H1 (cell line): ENCODE data around the gene RPL28. TPM values are rescaled to one million over a fixed set of nuclear protein-coding genes. Genes with fewer than 3 reads are reported as not detected.
A peak's percentile ranks its signal among the peaks of the same experiment; 100 is the strongest.

Source experiments
- CTCF ChIA-PET: fragments of 300-600 bp; sonication (Branson Sonifier 250); formaldehyde crosslinking; loops from one replicate; lab custom pipeline; 2021; ENCODE audit not compliant: partially characterized antibody; lab: Charles Lee
- POLR2A ChIA-PET: fragments of 300-600 bp; sonication (Branson Sonifier 250); formaldehyde crosslinking; loops from one replicate; lab custom pipeline; 2021; ENCODE audit warnings: inconsistent platforms; ENCODE audit not compliant: partially characterized antibody; lab: Charles Lee
- DNase-seq, 2 experiments: peaks; one replicate each; pipeline versions ENCODE4 v3.0.0 to v3.0.0-alpha.2; 2010 to 2022; ENCODE audit warnings: low spot score in 2 of 2, low read depth in 1 of 2, mixed read lengths in 1 of 2
- FAIRE-seq: peaks from 2 replicates; lab custom pipeline; 2011; peaks lifted over from hg19 to GRCh38; lab: Jason Lieb, UNC
- H2AFZ ChIP-seq: 2 replicates; pipeline ENCODE4 v1.8.1; 2012; ENCODE audit warnings: low read length, inconsistent platforms
- H2AK5ac ChIP-seq: 2 replicates; pipeline ENCODE4 v1.6.1; 2013; ENCODE audit warnings: low read depth, low read length
- H2BK120ac ChIP-seq: replicated peaks from 2 replicates; pipeline ENCODE3; 2013; ENCODE audit warnings: low read depth, low read length, inconsistent platforms
- H2BK12ac ChIP-seq: 2 replicates; pipeline ENCODE4 v1.6.1; 2013; ENCODE audit warnings: low read depth, low read length
- H2BK15ac ChIP-seq: 2 replicates; pipeline ENCODE4 v1.6.1; 2013; ENCODE audit warnings: low read length
- H2BK20ac ChIP-seq: 2 replicates; pipeline ENCODE4 v1.6.1; 2013; ENCODE audit warnings: low read length
- H2BK5ac ChIP-seq: 2 replicates; pipeline ENCODE4 v1.6.1; 2013; ENCODE audit warnings: low read depth, low read length
- H3K14ac ChIP-seq: 2 replicates; pipeline ENCODE4 v1.6.1; 2013; ENCODE audit warnings: inconsistent platforms; ENCODE audit not compliant: insufficient read length
- H3K18ac ChIP-seq: 2 replicates; pipeline ENCODE4 v1.6.1; 2013; ENCODE audit warnings: low read length; ENCODE audit errors: extremely low read depth
- H3K23ac ChIP-seq: 2 replicates; pipeline ENCODE4 v1.6.1; 2013; ENCODE audit warnings: inconsistent platforms; ENCODE audit not compliant: insufficient read length
- H3K23me2 ChIP-seq: 2 replicates; pipeline ENCODE4 v1.6.1; 2013; ENCODE audit warnings: low read depth, low read length
- H3K27ac ChIP-seq: 2 replicates; pipeline ENCODE4 v1.6.1; 2011; ENCODE audit warnings: low read depth, low read length, inconsistent platforms
- H3K27me3 ChIP-seq, 4 experiments: replicated peaks in 1 of 4; 1 replicate in 1 of 4; 2 replicates in 3 of 4; pipeline versions ENCODE4 v1.6.1 to v1.8.1; 2011 to 2013; ENCODE audit warnings: low read length in 3 of 4, mild to moderate bottlenecking in 3 of 4, inconsistent platforms in 2 of 4, mixed read lengths in 2 of 4, moderate library complexity in 1 of 4; ENCODE audit not compliant: control insufficient read depth in 3 of 4, insufficient read depth in 3 of 4; ENCODE audit errors: extremely low read depth in 1 of 4
- H3K36me3 ChIP-seq, 4 experiments: 2 replicates each; pipeline versions ENCODE4 v1.6.1 to v1.8.1; 2011 to 2013; ENCODE audit warnings: mild to moderate bottlenecking in 4 of 4, low read length in 3 of 4, moderate library complexity in 2 of 4, control low read depth in 1 of 4, inconsistent platforms in 1 of 4; ENCODE audit not compliant: insufficient read depth in 4 of 4, control insufficient read depth in 2 of 4
- H3K4ac ChIP-seq: replicated peaks from 2 replicates; pipeline ENCODE3; 2013; ENCODE audit warnings: low read length, low read depth, mixed read lengths, inconsistent platforms; ENCODE audit not compliant: insufficient read length
- H3K4me1 ChIP-seq, 4 experiments: replicated peaks in 1 of 4; 1 replicate in 1 of 4; 2 replicates in 3 of 4; pipeline versions ENCODE4 v1.6.1 to v1.8.1; 2011 to 2013; ENCODE audit warnings: low read length in 3 of 4, inconsistent platforms in 2 of 4, mixed read lengths in 1 of 4; ENCODE audit not compliant: insufficient read depth in 4 of 4, control insufficient read depth in 3 of 4
- H3K4me2 ChIP-seq, 2 experiments: 2 replicates each; pipeline versions ENCODE4 v1.6.1 to v1.8.1; 2011 to 2013; ENCODE audit warnings: low read depth in 2 of 2, low read length in 2 of 2, control low read depth in 1 of 2, inconsistent platforms in 1 of 2, mild to moderate bottlenecking in 1 of 2; ENCODE audit not compliant: insufficient read depth in 1 of 2
- H3K4me3 ChIP-seq, 4 experiments: fragments of 200-600, 300-600 bp in 1 of 4; sonication (generic), shearing (Covaris generic), sonication (Bioruptor Twin) in 1 of 4; 2 replicates each; pipeline versions ENCODE4 v1.5.1 to v1.8.1; 2011 to 2016; ENCODE audit warnings: low read length in 4 of 4, low read depth in 3 of 4, control low read depth in 2 of 4, inconsistent platforms in 2 of 4, mild to moderate bottlenecking in 2 of 4, mixed read lengths in 1 of 4, moderate library complexity in 1 of 4; ENCODE audit not compliant: insufficient read depth in 2 of 4; ENCODE audit errors: extremely low read depth in 1 of 4
- H3K56ac ChIP-seq: replicated peaks from 2 replicates; pipeline ENCODE3; 2013; ENCODE audit warnings: low read depth, mild to moderate bottlenecking, mixed read lengths, low read length, inconsistent platforms; ENCODE audit not compliant: insufficient read length
- H3K79me1 ChIP-seq: 2 replicates; pipeline ENCODE4 v1.6.1; 2013; ENCODE audit warnings: low read depth, low read length, control low read depth
- H3K79me2 ChIP-seq, 2 experiments: 2 replicates each; pipeline versions ENCODE4 v1.6.1 to v1.8.1; 2012 to 2013; ENCODE audit warnings: low read length in 2 of 2, mild to moderate bottlenecking in 2 of 2, inconsistent platforms in 1 of 2; ENCODE audit not compliant: insufficient read depth in 2 of 2, control insufficient read depth in 1 of 2
- H3K9ac ChIP-seq, 4 experiments: replicated peaks in 1 of 4; 1 replicate in 1 of 4; 2 replicates in 3 of 4; pipeline versions ENCODE4 v1.6.1 to v1.8.1; 2011 to 2013; ENCODE audit warnings: low read depth in 3 of 4, low read length in 3 of 4, control low read depth in 2 of 4, mild to moderate bottlenecking in 2 of 4, moderate library complexity in 2 of 4, inconsistent platforms in 1 of 4; ENCODE audit errors: extremely low read depth in 1 of 4
- H3K9me3 ChIP-seq, 2 experiments: 2 replicates each; pipeline versions ENCODE4 v1.6.1 to v1.8.1; 2012 to 2013; ENCODE audit warnings: mild to moderate bottlenecking in 2 of 2, moderate library complexity in 2 of 2, control low read depth in 1 of 2, inconsistent platforms in 1 of 2, low read depth in 1 of 2, low read length in 1 of 2, mixed read lengths in 1 of 2; ENCODE audit not compliant: insufficient read depth in 2 of 2
- H4K20me1 ChIP-seq, 2 experiments: replicated peaks in 1 of 2; 2 replicates each; pipeline versions ENCODE3 to v1.8.1; 2011 to 2013; ENCODE audit warnings: inconsistent platforms in 2 of 2, low read length in 2 of 2, mild to moderate bottlenecking in 1 of 2; ENCODE audit not compliant: insufficient read depth in 2 of 2, control insufficient read depth in 1 of 2
- H4K5ac ChIP-seq: 2 replicates; pipeline ENCODE4 v1.6.1; 2013; ENCODE audit warnings: low read length, low read depth, mixed read lengths, inconsistent platforms; ENCODE audit not compliant: insufficient read length
- H4K8ac ChIP-seq: 2 replicates; pipeline ENCODE4 v1.8.0; 2013; ENCODE audit warnings: mild to moderate bottlenecking, moderate library complexity, low read length, inconsistent platforms; ENCODE audit not compliant: insufficient read depth; ENCODE audit errors: extremely low read depth
- H4K91ac ChIP-seq: replicated peaks from 2 replicates; pipeline ENCODE3; 2013; ENCODE audit warnings: low read length, mixed read lengths, inconsistent platforms; ENCODE audit not compliant: insufficient read length
- BCL11A ChIP-seq, 2 experiments: IDR thresholded peaks; one replicate each; pipeline ENCODE4 v1.6.1; 2011; ENCODE audit warnings: low read depth in 2 of 2, low read length in 2 of 2, mild to moderate bottlenecking in 2 of 2
- CREB1 ChIP-seq: IDR thresholded peaks from 2 replicates; pipeline ENCODE4 v1.6.1; 2012; ENCODE audit warnings: inconsistent platforms
- RBBP5 ChIP-seq: IDR thresholded peaks from 2 replicates; pipeline ENCODE4 v1.7.1; 2012; ENCODE audit warnings: low read depth, mild to moderate bottlenecking, inconsistent platforms, low read length, moderate library complexity, borderline replicate concordance
- RXRA ChIP-seq: IDR thresholded peaks from 2 replicates; pipeline ENCODE4 v1.6.1; 2011; ENCODE audit warnings: low read depth, mild to moderate bottlenecking, low read length, moderate library complexity; ENCODE audit not compliant: insufficient read depth
- SUZ12 ChIP-seq: fragments of 200-600 bp; sonication (generic); IDR thresholded peaks from 2 replicates; pipeline ENCODE4 v1.6.1; 2012; ENCODE audit warnings: mild to moderate bottlenecking, inconsistent platforms, low read length, moderate library complexity, mixed read lengths
- USF2 ChIP-seq: IDR thresholded peaks from 2 replicates; pipeline ENCODE4 v1.6.1; 2011; ENCODE audit warnings: low read length, improper control_type of control experiment
- whole genome bisulfite sequencing, 2 experiments: shearing (Covaris generic) in 1 of 2; methylation state at CpG; one replicate each; pipeline versions ENCODE4 v1.1.6 to v1.1.7; 2013 to 2015; ENCODE audit warnings: low lambda C conversion rate in 2 of 2, mixed read lengths in 2 of 2, inconsistent platforms in 1 of 2, low coverage in 1 of 2, missing lambda C conversion rate in 1 of 2; ENCODE audit not compliant: insufficient replicate concordance in 2 of 2, insufficient coverage in 1 of 2, insufficient read length in 1 of 2; ENCODE audit errors: extremely low coverage in 1 of 2, missing lambda C conversion rate in 1 of 2; 5-methylcytosine and 5-hydroxymethylcytosine counted together
- polyA plus RNA-seq, 7 experiments: library from polyadenylated mRNA; depleted of rRNA in 3 of 7; stranded (reverse) in 5 of 7; unstranded in 2 of 7; fragments of >200 nt in 5 of 7; fragments of 200-250 nt in 2 of 7; gene quantifications; 1 replicate in 5 of 7; 2 replicates in 1 of 7; 4 replicates in 1 of 7; pipeline versions ENCODE4 v1.2.1 to v1.2.3, GENCODE V29; 2011 to 2013; ENCODE audit warnings: missing spikeins in 2 of 7, mixed read lengths in 2 of 7
- total RNA-seq: library from RNA; stranded (reverse); fragmentation: NEBNext Ultra II Directional; extraction: Animal tissue kit (Norgen Biotek cat#: 25700); gene quantifications from 2 replicates; pipeline ENCODE4 v1.2.1, GENCODE V29; 2021

Gene RPL28
- total and polyA plus RNA-seq, 2 of the 8 experiments (the other 6 are each of a cell fraction or from before 2014, with no cell fraction given): 2,123 to 8,402 TPM

- peaks cover 21% of the 10 kb centered on the region; the same call in 1 of the 2 replicates for H3K23me2 ChIP-seq
- WGBS, 2 experiments: 40% methylated on average over 8 of the region's 8 CpGs; no CpG with 5 or more reads in 1 of the 2 experiments
- H4K8ac ChIP-seq: no peak overlapping the region
- no peak overlapping the region for H3K27ac ChIP-seq
- H3K79me1 ChIP-seq: peaks cover 6% of the 10 kb centered on the region
- no peak overlapping the region for H2BK20ac ChIP-seq
- peaks cover 2 to 20% of the 10 kb centered on the region in 2 experiments for H4K20me1 ChIP-seq
- H3K79me2 ChIP-seq: no peaks in the 10 kb centered on the region
- H2BK120ac ChIP-seq: no peak overlapping the region
- no peak overlapping the region for H3K18ac ChIP-seq
- no peak overlapping the region for H3K4me3 ChIP-seq
- peaks cover 6 to 16% (median 7%) of the 10 kb centered on the region in 4 experiments for H3K4me1 ChIP-seq
- DNase-seq (no peak), FAIRE-seq (no peak)
- peaks cover 11 to 37% (median 30%) of the 10 kb centered on the region in 4 experiments for H3K27me3 ChIP-seq
- H2BK15ac ChIP-seq: no peak overlapping the region
- H2AK5ac ChIP-seq: no peak overlapping the region
- H3K4ac ChIP-seq: no peak overlapping the region
- H2AFZ ChIP-seq: no peak overlapping the region
- H2BK12ac ChIP-seq: no peak overlapping the region
- H3K56ac ChIP-seq: no peak overlapping the region
- TF ChIP-seq SUZ12: no peak
- no peak for TF ChIP-seq RBBP5
- TF ChIP-seq CREB1: no peak
- TF ChIP-seq RXRA: no peak
- TF ChIP-seq USF2: peak; percentile 66
- TF ChIP-seq BCL11A (IDR thresholded peaks at IDR 0.05; ENCODE audit: low read depth in 2 of 2, low read length in 2 of 2): no peak
- H4K91ac ChIP-seq: no peak overlapping the region
- ChIA-PET POLR2A (interaction anchor here (0.9 to 4.0 kb wide), 6 partner anchors 15 to 50 kb away, joined by 3 to 48 read pairs (median 4); partner anchors contain the start of gene UBE2S), CTCF (interaction anchor here (0.6 to 1.3 kb wide), 8 partner anchors 17 to 296 kb away, joined by 3 to 9 read pairs (median 4); partner anchors contain the start of gene SYT5)
- H4K5ac ChIP-seq: no peak overlapping the region
- no peak overlapping the region for H3K4me2 ChIP-seq
- no peak overlapping the region for H3K9ac ChIP-seq
- H2BK5ac ChIP-seq: no peak overlapping the region
- H3K36me3 ChIP-seq: no peaks in the 10 kb centered on the region
- H3K14ac ChIP-seq: no peak overlapping the region
- H3K9me3 ChIP-seq: 0 out of 4 replicates have a peak, but pooled peaks cover 0 to 3% of the 10 kb centered on the region in 2 experiments
- H3K23ac ChIP-seq: no peak overlapping the region
Measured at GRCh38 chr19:55436847-55437246, 51.1 kb downstream of the RPL28 start.
